PC-3 (cell line): ENCODE measurements around the gene MDFIC2. TPM values are rescaled to one million over a fixed set of nuclear protein-coding genes. Genes with fewer than 3 reads are reported as not detected.
A peak's percentile ranks its signal among the peaks of the same experiment; 100 is the strongest.
"Not testable (repeated sequence)": the region's sequence is repeated elsewhere in the genome, so short reads cannot be mapped to it uniquely, and the experiment has no call there.

Experiments used
- ATAC-seq: fragments of 200-7000 bp; cut with Tn5 transposase; 2 replicates; pipeline ENCODE4 v1.9.1; 2020; ENCODE audit warnings: mild to moderate bottlenecking, moderate library complexity
- BruUV-seq: library from RNA; stranded (reverse); fragments of 400-500 nt; replicated peaks from 2 replicates; lab custom pipeline; 2021; lab: Mats Ljungman, UMichigan
- CTCF ChIA-PET: fragments of 300-600 bp; sonication (Branson Sonifier 250); formaldehyde crosslinking; loops from one replicate; lab custom pipeline; 2022; ENCODE audit warnings: antibody characterized with exemption; lab: Charles Lee
- POLR2A ChIA-PET: fragments of 300-600 bp; sonication (Branson Sonifier 250); formaldehyde crosslinking; loops from one replicate; lab custom pipeline; 2022; ENCODE audit warnings: antibody characterized with exemption; ENCODE audit not compliant: unreplicated experiment; lab: Charles Lee
- DNase-seq: peaks from one replicate; pipeline ENCODE4 v3.0.0-alpha.2; 2015
- H2AFZ ChIP-seq: fragments of 300-600 bp; sonication (generic); 2 replicates; pipeline ENCODE4 v1.6.0; 2016; ENCODE audit warnings: antibody characterized with exemption, low read length
- H3F3A ChIP-seq: fragments of 300-600 bp; sonication (generic); one replicate; pipeline ENCODE4 v1.6.0; 2017; ENCODE audit warnings: antibody characterized with exemption, low read length, control low read depth, mild to moderate bottlenecking; ENCODE audit not compliant: unreplicated experiment
- H3K27ac ChIP-seq: fragments of 300-600 bp; sonication (generic); 2 replicates; pipeline ENCODE4 v1.5.1; 2016; ENCODE audit warnings: mild to moderate bottlenecking, low read length
- H3K27me3 ChIP-seq: fragments of 300-600 bp; sonication (generic); 2 replicates; pipeline ENCODE4 v1.6.1; 2016; ENCODE audit warnings: low read length, mixed read lengths
- H3K36me3 ChIP-seq: fragments of 300-600 bp; sonication (generic); 2 replicates; pipeline ENCODE4 v1.6.1; 2016; ENCODE audit warnings: low read depth, mixed run types, low read length, mixed read lengths
- H3K4me1 ChIP-seq: fragments of 300-600 bp; sonication (generic); 2 replicates; pipeline ENCODE4 v1.5.1; 2016; ENCODE audit warnings: low read length; ENCODE audit not compliant: insufficient read depth
- H3K4me2 ChIP-seq: fragments of 300-600 bp; sonication (generic); 2 replicates; pipeline ENCODE4 v1.6.0; 2016; ENCODE audit warnings: low read length
- H3K4me3 ChIP-seq: fragments of 300-600 bp; sonication (generic); 2 replicates; pipeline ENCODE4 v1.5.1; 2016; ENCODE audit warnings: mild to moderate bottlenecking, low read length, mixed read lengths
- H3K79me2 ChIP-seq: fragments of 300-600 bp; sonication (generic); 2 replicates; pipeline ENCODE4 v1.6.1; 2017; ENCODE audit warnings: low read length, mixed read lengths
- H3K9ac ChIP-seq: fragments of 300-600 bp; sonication (generic); 2 replicates; pipeline ENCODE4 v1.6.0; 2016; ENCODE audit warnings: mild to moderate bottlenecking, low read length
- H3K9me2 ChIP-seq: fragments of 300-600 bp; sonication (generic); replicated peaks from 2 replicates; pipeline ENCODE4 v1.6.1; 2016; ENCODE audit warnings: mixed run types, low read length, mixed read lengths
- H3K9me3 ChIP-seq: fragments of 300-600 bp; sonication (generic); 2 replicates; pipeline ENCODE4 v1.6.1; 2016; ENCODE audit warnings: low read length, mixed read lengths
- H4K20me1 ChIP-seq: fragments of 300-600 bp; sonication (generic); 2 replicates; pipeline ENCODE4 v1.6.1; 2016; ENCODE audit warnings: low read length, mixed read lengths
- CTCF ChIP-seq: fragments of 300-600 bp; sonication (generic); conservative IDR thresholded peaks from 2 replicates; pipeline ENCODE4 v1.5.1; 2017; ENCODE audit warnings: antibody characterized with exemption, low read depth, mild to moderate bottlenecking, low read length
- EZH2 ChIP-seq: fragments of 300-600 bp; sonication (generic); IDR thresholded peaks from one replicate; pipeline ENCODE4 v1.6.1; 2017; ENCODE audit warnings: antibody characterized with exemption, mild to moderate bottlenecking, low read length; ENCODE audit not compliant: unreplicated experiment
- EZH2phosphoT487 ChIP-seq: fragments of 300-600 bp; sonication (generic); IDR thresholded peaks from 2 replicates; pipeline ENCODE4 v1.6.1; 2018; ENCODE audit warnings: mild to moderate bottlenecking, antibody characterized with exemption, low read length, borderline replicate concordance
- intact Hi-C: fragments of 100-400 bp; cut with micrococcal nuclease; formaldehyde crosslinking; loops from 2 replicates; pipeline ENCODE4 v1.9.0; 2023
- total RNA-seq: library from RNA; depleted of rRNA; stranded (reverse); fragments of >200 nt; gene quantifications from 2 replicates; pipeline ENCODE4 v1.2.3, GENCODE V29; 2014

Gene MDFIC2
- total RNA-seq, 1 experiment from 2014 or later = not detected

GRCh38 chr3:70291097-70291482 lies 21.3 kb downstream of the MDFIC2 start:
- no peak for TF ChIP-seq CTCF
- no peak for TF ChIP-seq EZH2phosphoT487
- TF ChIP-seq EZH2 = no peak
- Histone ChIP-seq H3K27me3 (no peaks in the 10 kb centered on the region), H3K36me3 (no peaks in the 10 kb centered on the region), H3K79me2 (no peaks in the 10 kb centered on the region), H3K4me1 (no peaks in the 10 kb centered on the region), H3K4me2 (no peak overlapping the region), H2AFZ (no peak overlapping the region), H3K4me3 (no peak overlapping the region), H4K20me1 (no peaks in the 10 kb centered on the region), H3K9ac (no peak overlapping the region), H3F3A (no peaks in the 10 kb centered on the region), H3K9me3 (no peaks in the 10 kb centered on the region), H3K27ac (no peak overlapping the region), H3K9me2 (no peaks in the 10 kb centered on the region)
- no TSS peak for BruUV-seq
- CTCF ChIA-PET = no interaction called here
- DNase-seq = no peak
- intact Hi-C loops = no loop called here
- POLR2A ChIA-PET = no interaction called here
- no peak for ATAC-seq

- H3K79me2 ChIP-seq, H3K4me1 ChIP-seq, H3K9me3 ChIP-seq, H3K9me2 ChIP-seq, DNase-seq, H3K27me3 ChIP-seq, H3K4me3 ChIP-seq, ATAC-seq, POLR2A ChIA-PET, H3K36me3 ChIP-seq, H3F3A ChIP-seq, H3K27ac ChIP-seq, intact Hi-C loops, CTCF ChIA-PET, H3K4me2 ChIP-seq, H4K20me1 ChIP-seq, BruUV-seq, H3K9ac ChIP-seq, H2AFZ ChIP-seq: not testable (repeated sequence)
Observed at GRCh38 chr3:70290431-70291096, 21.9 kb downstream of the MDFIC2 start.

GRCh38 chr3:70281663-70282062 lies 30.8 kb downstream of the MDFIC2 start:
- CTCF ChIA-PET = no interaction called here
- Histone ChIP-seq H4K20me1 (no peaks in the 10 kb centered on the region), H2AFZ (peak overlapping the region; percentile 48; the same call in 1 of the 2 replicates), H3K4me2 (peak overlapping the region; percentile 57), H3K79me2 (no peaks in the 10 kb centered on the region), H3F3A (no peaks in the 10 kb centered on the region), H3K36me3 (no peaks in the 10 kb centered on the region), H3K4me1 (peaks cover 16% of the 10 kb centered on the region), H3K27me3 (no peaks in the 10 kb centered on the region), H3K9me2 (no peaks in the 10 kb centered on the region), H3K9ac (no peak overlapping the region), H3K4me3 (0 out of 2 replicates have a peak overlapping the region, but pooled peaks have one; percentile 18), H3K27ac (peak overlapping the region; percentile 46), H3K9me3 (no peaks in the 10 kb centered on the region)
- BruUV-seq = no TSS peak
- POLR2A ChIA-PET = interaction anchor here (0.7 kb wide), 1 partner anchor 520 kb away, joined by 3 read pairs; no protein-coding TSS in a partner anchor
- intact Hi-C loops = loop anchor here (2.0 to 10.0 kb wide), 2 partner anchors 33 to 147 kb away; no protein-coding TSS in a partner anchor
- TF ChIP-seq EZH2phosphoT487 (no peak), CTCF (no peak), EZH2 (no peak)
- DNase-seq (peak; percentile 84), ATAC-seq (peak; percentile 91)
